Measurements from ENCODE around the gene ISM1. TPM values are rescaled to one million over a fixed set of nuclear protein-coding genes. Genes with fewer than 3 reads are reported as not detected.

Gene ISM1
- total and polyA plus RNA-seq, 2 of the 13 experiments (the other 11 are each of a cell fraction or from before 2014, with no cell fraction given) = 0.40 to 1.4 TPM

GRCh38 chr20:13183005-13183404 is 38.1 kb upstream of the ISM1 start:
- intact Hi-C loops (cut with micrococcal nuclease; ENCODE audit: unreplicated experiment) = no loop called here
- Histone ChIP-seq H3K4me1 (ENCODE audit: insufficient read depth, low read length) (no peaks in the 10 kb centered on the region), H3K27ac (ENCODE audit: extremely low read length, insufficient read depth, low read length) (no peak overlapping the region), H3K79me2 (ENCODE audit: insufficient read depth, low read length) (no peaks in the 10 kb centered on the region), H3K4me2 (ENCODE audit: low read depth, low read length) (no peak overlapping the region), H4K20me1 (ENCODE audit: insufficient read depth, low read length) (no peaks in the 10 kb centered on the region), H3K27me3 (ENCODE audit: control insufficient read depth in 1 of 2, insufficient read depth in 2 of 2, low read length in 2 of 2) (no peaks in the 10 kb centered on the region), H3K9me3 (ENCODE audit: low read length) (no peaks in the 10 kb centered on the region; the same call in 1 of the 2 replicates), H3K4me3 (replicated peaks in 1 of 3; ENCODE audit: insufficient read depth in 1 of 3, low read depth in 2 of 3, low read length in 3 of 3) (no peak overlapping the region), H2AFZ (ENCODE audit: low read length) (no peak overlapping the region), H3K9ac (ENCODE audit: insufficient read depth, low read depth, low read length) (no peak overlapping the region), H3K36me3 (replicated peaks in 1 of 2; ENCODE audit: control insufficient read depth in 1 of 2, insufficient read depth in 2 of 2, low read length in 2 of 2) (no peaks in the 10 kb centered on the region)
- CTCF ChIA-PET (ENCODE audit: low intra/inter-chr PET ratio, low total read pairs) = no interaction called here
- TF ChIP-seq IRX3 (CRISPR knock-in tag; IDR thresholded peaks at IDR 0.05; ENCODE audit: borderline replicate concordance, low read depth) (no peak), SATB2 (CRISPR knock-in tag; IDR thresholded peaks at IDR 0.05) (no peak), ATF2 (CRISPR knock-in tag; IDR thresholded peaks at IDR 0.05) (no peak), SOX5 (CRISPR knock-in tag; IDR thresholded peaks at IDR 0.05; ENCODE audit: borderline replicate concordance) (no peak), DPF2 (CRISPR knock-in tag; IDR thresholded peaks at IDR 0.05; ENCODE audit: borderline replicate concordance, low read depth) (no peak), FOXK2 (IDR thresholded peaks at IDR 0.05) (no peak), CBX1 (IDR thresholded peaks at IDR 0.05; ENCODE audit: low read depth) (no peak), ZNF672 (CRISPR knock-in tag; IDR thresholded peaks at IDR 0.05) (no peak), PLSCR1 (CRISPR knock-in tag; IDR thresholded peaks at IDR 0.05; ENCODE audit: borderline replicate concordance) (no peak), GPBP1L1 (CRISPR knock-in tag; IDR thresholded peaks at IDR 0.05) (no peak), ZNF616 (CRISPR knock-in tag; IDR thresholded peaks at IDR 0.05; ENCODE audit: low read depth) (no peak), FOXO4 (CRISPR knock-in tag; conservative IDR thresholded peaks at IDR 0.05) (no peak)
- DNase-seq (ENCODE audit: low spot score) (no peak), FAIRE-seq (no peak), ATAC-seq (no peak)
- no TSS peak for BruUV-seq (replicated peaks)
- POLR2A ChIA-PET = no interaction called here
- 35% methylated on average over 1 of the region's 1 CpG for WGBS (ENCODE audit: low lambda C conversion rate)
- in situ Hi-C loops (cut with HindIII; ENCODE audit: extremely low pct_ligation_motif_present, low pct_unique_long_range_greater_than_20kb) = loop anchor here (25.0 kb wide), 1 partner anchor 596 kb away; no protein-coding TSS in a partner anchor

Data from HepG2 (cell line).